ENCODE results near the gene ALDH1A3. TPM values are rescaled to one million over a fixed set of nuclear protein-coding genes. Genes with fewer than 3 reads are reported as not detected.

Gene ALDH1A3
- total RNA-seq, 2 donors from 2014 or later = 3.9 to 5.4 TPM

- ATAC-seq (peak; percentile 89), DNase-seq (peak; percentile 87 to 88)
- intact Hi-C loops (cut with DNase I, micrococcal nuclease) = loop anchor here (5.0 to 10.0 kb wide), 2 partner anchors 84 to 87 kb away; no protein-coding TSS in a partner anchor
Measured at GRCh38 chr15:100918034-100918689, 38.5 kb downstream of the ALDH1A3 start.

GRCh38 chr15:100918690-100919480 is 39.3 kb downstream of the ALDH1A3 start, which contains the start of gene LRRK1:
Gene LRRK1, plus strand, starts transcription at chr15:100919357. Its CDS starts 5,276 bp downstream, at chr15:100924633.
- intact Hi-C loops (cut with DNase I, micrococcal nuclease) = loop anchor here (5.0 to 10.0 kb wide), 2 partner anchors 83 to 86 kb away; no protein-coding TSS in a partner anchor
- peak; percentile 62 for ATAC-seq
- peak in 1 of 2 donors; percentile 66 for DNase-seq

- intact Hi-C loops (cut with DNase I, micrococcal nuclease) = loop anchor here (5.0 to 10.0 kb wide), 2 partner anchors 83 to 85 kb away; no protein-coding TSS in a partner anchor
- peak in 1 of 2 donors; percentile 62 for DNase-seq
- peak; percentile 27 for ATAC-seq
Measured at GRCh38 chr15:100919481-100920405, 40.1 kb downstream of the ALDH1A3 start.

- intact Hi-C loops (cut with DNase I, micrococcal nuclease) = no loop called here
- no peak for ATAC-seq
- DNase-seq = no peak
Measured at GRCh38 chr15:100920516-100921135, 41.0 kb downstream of the ALDH1A3 start.

GRCh38 chr15:100922192-100923040 is 42.8 kb downstream of the ALDH1A3 start:
- no peak for ATAC-seq
- intact Hi-C loops (cut with DNase I, micrococcal nuclease) = no loop called here
- DNase-seq = no peak

- ATAC-seq (no peak), DNase-seq (no peak)
- intact Hi-C loops (cut with DNase I, micrococcal nuclease) = no loop called here
Measured at GRCh38 chr15:100923076-100923475, 43.4 kb downstream of the ALDH1A3 start.

GRCh38 chr15:100923902-100924301 is 44.3 kb downstream of the ALDH1A3 start:
- intact Hi-C loops (cut with DNase I, micrococcal nuclease) = no loop called here
- no peak for DNase-seq
- ATAC-seq = no peak

GRCh38 chr15:100924436-100924835 is 44.8 kb downstream of the ALDH1A3 start:
- no peak for DNase-seq
- no peak for ATAC-seq
- intact Hi-C loops (cut with DNase I, micrococcal nuclease) = no loop called here

- DNase-seq = no peak
- intact Hi-C loops (cut with DNase I, micrococcal nuclease) = no loop called here
- peak; percentile 92 for ATAC-seq
Measured at GRCh38 chr15:100925480-100925879, 45.8 kb downstream of the ALDH1A3 start.

- intact Hi-C loops (cut with DNase I, micrococcal nuclease) = no loop called here
- ATAC-seq = no peak
- DNase-seq = no peak
Measured at GRCh38 chr15:100926258-100926657, 46.6 kb downstream of the ALDH1A3 start.

- intact Hi-C loops (cut with DNase I, micrococcal nuclease) = no loop called here
- DNase-seq (no peak), ATAC-seq (no peak)
Measured at GRCh38 chr15:100926971-100927756, 47.5 kb downstream of the ALDH1A3 start.

GRCh38 chr15:100928632-100929280 is 49.1 kb downstream of the ALDH1A3 start:
- DNase-seq = peak in 1 of 2 donors; percentile 46
- intact Hi-C loops (cut with DNase I, micrococcal nuclease) = no loop called here
- peak; percentile 31 for ATAC-seq

- intact Hi-C loops (cut with DNase I, micrococcal nuclease) = no loop called here
- ATAC-seq (no peak), DNase-seq (no peak)
Measured at GRCh38 chr15:100929641-100930042, 50.0 kb downstream of the ALDH1A3 start.

- ATAC-seq (no peak), DNase-seq (no peak)
- intact Hi-C loops (cut with DNase I, micrococcal nuclease) = no loop called here
Measured at GRCh38 chr15:100930306-100930848, 50.7 kb downstream of the ALDH1A3 start.

GRCh38 chr15:100931143-100931890 is 51.7 kb downstream of the ALDH1A3 start:
- intact Hi-C loops (cut with DNase I, micrococcal nuclease) = no loop called here
- ATAC-seq = no peak
- no peak for DNase-seq

Measured in left colon (tissue), 2 donors.